ENCODE results near the gene PRKCQ. TPM values are rescaled to one million over a fixed set of nuclear protein-coding genes. Genes with fewer than 3 reads are reported as not detected.

PRKCQ gene
- total and polyA plus RNA-seq, 3 experiments from 2014 or later, result 44.1 to 55.3 (median 46.7) TPM

DNA sequence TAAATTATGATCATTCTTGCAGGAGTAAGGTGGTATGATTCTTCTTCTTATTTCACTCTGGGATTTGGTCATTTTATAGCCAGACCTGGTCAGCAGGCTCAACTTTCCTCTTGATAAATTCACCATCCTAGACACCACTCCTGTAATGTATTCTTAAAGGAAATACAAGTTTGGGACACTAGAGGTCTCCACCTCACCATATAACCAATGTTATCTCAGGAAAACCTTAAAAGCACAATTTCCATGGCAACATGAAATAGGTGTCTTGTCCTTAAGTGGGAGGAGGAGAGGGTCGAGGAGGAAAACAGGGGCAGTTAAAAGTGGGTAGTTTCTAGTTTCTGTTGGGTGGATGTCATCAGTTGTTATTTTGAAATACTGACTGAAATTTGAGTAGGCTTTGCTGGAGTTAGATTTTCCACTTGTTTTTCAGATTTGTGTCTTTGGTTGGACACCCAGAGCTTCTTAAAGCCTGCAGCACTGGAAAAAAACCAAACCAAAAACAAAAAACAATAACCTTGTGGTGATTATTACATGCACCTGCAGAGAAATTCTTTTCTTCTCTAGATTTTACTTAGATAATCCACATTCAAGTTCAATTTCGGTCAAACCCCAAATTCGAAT lies 163.1 kb downstream of the PRKCQ start:
- H3K27me3 Mint-ChIP-seq, result no peaks in the 10 kb centered on the region
- no peaks in the 10 kb centered on the region for H3K4me1 Mint-ChIP-seq
- peak in 2 of 5 donors; percentile 39 to 49 for DNase-seq
- no peak overlapping the region for H3K27ac Mint-ChIP-seq
- Histone ChIP-seq H3K9me3 (ENCODE audit: low read length) (no peaks in the 10 kb centered on the region), H3K27me3 (ENCODE audit: insufficient read depth, low read length, poor library complexity, severe bottlenecking) (no peaks in the 10 kb centered on the region), H3K4me1 (ENCODE audit: insufficient read depth, low read length) (no peaks in the 10 kb centered on the region), H3K27ac (ENCODE audit: low read depth, low read length) (no peak overlapping the region), H3K4me3 (ENCODE audit: low read length) (no peak overlapping the region), H3K36me3 (ENCODE audit: insufficient read depth, low read length) (no peaks in the 10 kb centered on the region)
- ChIA-PET POLR2A (no interaction called here), CTCF (interaction anchor here (1.0 to 1.5 kb wide), 4 partner anchors 10 to 260 kb away, joined by 3 to 5 read pairs (median 3); no protein-coding TSS in a partner anchor)
- H3K36me3 Mint-ChIP-seq, result peaks cover 0 to 4% (median 2%) of the 10 kb centered on the region in 3 donors
- no peak overlapping the region for H3K4me3 Mint-ChIP-seq
- no peaks in the 10 kb centered on the region for H3K9me3 Mint-ChIP-seq

DNA sequence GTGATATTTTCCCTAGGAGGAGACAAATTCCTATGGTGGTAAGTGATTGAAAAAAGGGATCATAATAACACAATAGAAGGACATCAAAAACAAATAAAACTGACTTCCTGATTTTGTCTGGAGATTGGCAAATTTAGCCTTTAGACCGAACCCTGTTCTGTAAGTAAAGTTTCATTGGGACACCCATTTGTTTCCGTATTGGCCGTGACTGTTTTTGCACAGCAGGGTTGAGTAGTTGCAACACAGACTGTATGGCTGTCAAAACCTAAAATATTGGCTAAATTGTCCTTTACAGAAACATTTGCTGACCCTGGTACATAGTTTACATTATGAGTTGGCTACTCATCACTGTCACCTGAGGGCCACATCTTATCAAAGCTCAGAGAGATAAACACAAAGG lies 168.6 kb downstream of the PRKCQ start:
- DNase-seq, result no peak
- Histone ChIP-seq H3K4me3 (ENCODE audit: low read length) (no peak overlapping the region), H3K36me3 (ENCODE audit: insufficient read depth, low read length) (no peaks in the 10 kb centered on the region), H3K27ac (ENCODE audit: low read depth, low read length) (no peak overlapping the region), H3K9me3 (ENCODE audit: low read length) (no peaks in the 10 kb centered on the region), H3K27me3 (ENCODE audit: insufficient read depth, low read length, poor library complexity, severe bottlenecking) (no peaks in the 10 kb centered on the region), H3K4me1 (ENCODE audit: insufficient read depth, low read length) (peaks cover 26% of the 10 kb centered on the region)
- CTCF ChIA-PET, result interaction anchor here (0.7 to 4.6 kb wide), 8 partner anchors 10 to 307 kb away, joined by 3 to 38 read pairs (median 3); partner anchors contain the start of gene PFKFB3
- peaks cover 26 to 45% (median 42%) of the 10 kb centered on the region in 3 donors for H3K4me1 Mint-ChIP-seq
- no peak overlapping the region for H3K4me3 Mint-ChIP-seq
- H3K27ac Mint-ChIP-seq, result peak overlapping the region in 4 of 8 donors; percentile 52 to 97 (median 72)
- POLR2A ChIA-PET, result interaction anchor here (0.6 to 1.6 kb wide), 2 partner anchors 63 to 440 kb away, joined by 3 to 5 read pairs; no protein-coding TSS in a partner anchor
- H3K36me3 Mint-ChIP-seq, result peaks cover 0 to 4% (median 2%) of the 10 kb centered on the region in 3 donors
- peaks cover 0 to 1% of the 10 kb centered on the region in 2 donors for H3K27me3 Mint-ChIP-seq
- H3K9me3 Mint-ChIP-seq, result no peaks in the 10 kb centered on the region

DNA sequence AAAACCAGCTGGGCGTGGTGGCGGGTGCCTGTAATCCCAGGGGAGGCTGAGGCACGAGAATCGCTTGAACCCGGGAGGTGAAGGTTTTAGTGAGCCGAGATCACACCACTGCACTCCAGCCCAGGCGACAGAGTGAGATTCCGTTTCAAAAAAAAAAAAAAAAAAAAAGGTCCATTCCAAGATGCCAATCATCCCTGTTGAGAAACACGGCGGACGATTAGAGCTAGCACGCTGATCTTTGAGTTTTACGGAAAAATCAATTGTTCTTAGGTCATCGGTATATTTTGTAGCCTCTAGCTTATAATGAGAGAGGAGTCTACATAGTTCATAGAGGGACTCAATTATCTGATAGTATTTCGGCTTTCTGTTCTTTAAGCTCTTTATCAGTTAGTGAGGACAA lies 169.2 kb downstream of the PRKCQ start:
- Mint-ChIP-seq H3K4me3 (peak overlapping the region in 6 of 7 donors; percentile 63 to 83 (median 80)), H3K36me3 (peaks cover 0 to 4% (median 2%) of the 10 kb centered on the region in 3 donors), H3K9me3 (no peaks in the 10 kb centered on the region), H3K27ac (peak overlapping the region; percentile 94 to 98 (median 96)), H3K4me1 (peaks cover 26 to 50% (median 46%) of the 10 kb centered on the region in 3 donors), H3K27me3 (peaks cover 0 to 1% of the 10 kb centered on the region in 2 donors)
- Histone ChIP-seq H3K9me3 (ENCODE audit: low read length) (no peaks in the 10 kb centered on the region), H3K27me3 (ENCODE audit: insufficient read depth, low read length, poor library complexity, severe bottlenecking) (no peaks in the 10 kb centered on the region), H3K4me1 (ENCODE audit: insufficient read depth, low read length) (peaks cover 29% of the 10 kb centered on the region), H3K36me3 (ENCODE audit: insufficient read depth, low read length) (no peaks in the 10 kb centered on the region), H3K4me3 (ENCODE audit: low read length) (no peak overlapping the region), H3K27ac (ENCODE audit: low read depth, low read length) (peak overlapping the region; percentile 52)
- POLR2A ChIA-PET, result interaction anchor here (0.6 to 1.7 kb wide), 7 partner anchors 62 to 440 kb away, joined by 3 to 11 read pairs (median 5); partner anchors contain the start of gene PFKFB3
- no peak for DNase-seq
- CTCF ChIA-PET, result interaction anchor here (0.7 to 4.6 kb wide), 16 partner anchors 10 to 360 kb away, joined by 3 to 38 read pairs (median 5); partner anchors contain the start of gene PFKFB3

DNA sequence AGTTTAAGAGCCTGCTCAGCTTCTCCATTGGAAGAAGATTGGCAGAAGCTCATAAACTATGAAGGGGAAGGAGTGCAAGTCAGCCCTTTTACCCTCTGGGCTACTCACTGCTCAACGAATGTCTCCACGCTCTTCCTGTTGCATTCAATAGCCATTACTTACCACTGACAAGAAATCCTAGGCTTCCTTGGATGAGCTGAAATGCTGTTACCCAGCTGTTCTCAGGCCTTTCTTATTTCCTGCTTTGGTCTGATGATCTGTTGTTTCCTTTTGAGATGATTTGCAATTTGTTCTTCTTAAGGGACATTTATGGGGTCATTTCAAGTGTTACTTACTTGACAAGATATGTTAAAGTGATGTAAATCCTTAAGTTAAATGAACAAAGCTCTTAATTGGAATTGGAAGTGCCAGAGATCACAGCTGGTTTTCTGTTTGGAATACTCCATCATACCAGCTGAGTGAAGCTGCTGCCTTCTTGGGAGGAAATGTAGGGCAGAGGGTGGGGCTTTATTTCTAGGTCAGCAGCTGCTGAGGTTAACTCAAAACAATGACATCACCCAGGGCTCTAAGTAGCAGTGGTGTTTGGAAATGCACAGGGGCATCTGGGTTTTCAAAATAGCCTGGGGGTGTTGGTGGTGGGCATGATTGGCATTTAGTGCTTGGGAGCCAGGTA lies 170.0 kb downstream of the PRKCQ start:
- Histone ChIP-seq H3K27ac (ENCODE audit: low read depth, low read length) (peak overlapping the region; percentile 52), H3K27me3 (ENCODE audit: insufficient read depth, low read length, poor library complexity, severe bottlenecking) (no peaks in the 10 kb centered on the region), H3K9me3 (ENCODE audit: low read length) (no peaks in the 10 kb centered on the region), H3K4me1 (ENCODE audit: insufficient read depth, low read length) (peaks cover 29% of the 10 kb centered on the region), H3K36me3 (ENCODE audit: insufficient read depth, low read length) (no peaks in the 10 kb centered on the region), H3K4me3 (ENCODE audit: low read length) (peak overlapping the region; percentile 16)
- Mint-ChIP-seq H3K36me3 (peaks cover 0 to 4% (median 2%) of the 10 kb centered on the region in 3 donors), H3K27me3 (peaks cover 0 to 1% of the 10 kb centered on the region in 2 donors), H3K4me3 (peak overlapping the region; percentile 63 to 83 (median 79)), H3K4me1 (peaks cover 26 to 50% (median 46%) of the 10 kb centered on the region in 3 donors), H3K9me3 (no peaks in the 10 kb centered on the region), H3K27ac (peak overlapping the region; percentile 94 to 98 (median 96))
- ChIA-PET POLR2A (interaction anchor here (0.7 to 1.7 kb wide), 9 partner anchors 8 to 247 kb away, joined by 3 to 11 read pairs (median 5); partner anchors contain the start of gene PFKFB3), CTCF (interaction anchor here (0.8 to 4.6 kb wide), 21 partner anchors 9 to 396 kb away, joined by 3 to 38 read pairs (median 5); partner anchors contain the start of gene PFKFB3)
- peak; percentile 30 to 76 (median 47) for DNase-seq

DNA sequence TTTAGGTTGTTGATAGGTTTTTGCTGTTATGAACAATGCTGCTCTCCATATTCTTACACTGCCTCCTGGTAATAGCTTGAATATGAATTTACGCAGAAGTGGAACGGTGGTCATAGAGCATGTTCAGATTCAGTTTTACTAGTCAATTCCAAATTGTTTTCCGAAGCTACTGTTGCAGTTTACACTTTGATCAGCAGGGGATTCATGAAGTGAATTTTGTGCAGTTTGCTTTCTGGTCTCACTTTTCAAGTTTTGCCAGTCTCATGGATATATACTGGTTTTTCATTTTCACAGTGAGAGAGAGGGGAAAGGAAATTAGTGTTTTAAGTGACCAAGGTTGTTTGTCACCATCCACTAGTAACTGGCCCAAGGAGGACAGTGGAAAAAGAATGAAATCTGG lies 171.3 kb downstream of the PRKCQ start:
- ChIA-PET POLR2A (interaction anchor here (0.6 kb wide), 1 partner anchor 174 kb away, joined by 3 read pairs; no protein-coding TSS in a partner anchor), CTCF (interaction anchor here (1.4 to 4.6 kb wide), 6 partner anchors 8 to 395 kb away, joined by 6 to 38 read pairs (median 16); partner anchors contain the start of gene PFKFB3)
- Mint-ChIP-seq H3K4me1 (peaks cover 26 to 50% (median 46%) of the 10 kb centered on the region in 3 donors), H3K36me3 (peaks cover 0 to 2% (median 1%) of the 10 kb centered on the region in 3 donors), H3K4me3 (peak overlapping the region in 3 of 7 donors; percentile 40 to 58 (median 52)), H3K27me3 (peaks cover 0 to 1% of the 10 kb centered on the region in 2 donors), H3K9me3 (no peaks in the 10 kb centered on the region), H3K27ac (peak overlapping the region; percentile 4 to 87 (median 57))
- no peaks in the 10 kb centered on the region for H3K36me3 ChIP-seq (ENCODE audit: insufficient read depth, low read length)
- no peak overlapping the region for H3K4me3 ChIP-seq (ENCODE audit: low read length)
- DNase-seq, result no peak
- H3K4me1 ChIP-seq (ENCODE audit: insufficient read depth, low read length), result peaks cover 29% of the 10 kb centered on the region
- H3K9me3 ChIP-seq (ENCODE audit: low read length), result no peaks in the 10 kb centered on the region
- no peak overlapping the region for H3K27ac ChIP-seq (ENCODE audit: low read depth, low read length)
- H3K27me3 ChIP-seq (ENCODE audit: insufficient read depth, low read length, poor library complexity, severe bottlenecking), result no peaks in the 10 kb centered on the region

DNA sequence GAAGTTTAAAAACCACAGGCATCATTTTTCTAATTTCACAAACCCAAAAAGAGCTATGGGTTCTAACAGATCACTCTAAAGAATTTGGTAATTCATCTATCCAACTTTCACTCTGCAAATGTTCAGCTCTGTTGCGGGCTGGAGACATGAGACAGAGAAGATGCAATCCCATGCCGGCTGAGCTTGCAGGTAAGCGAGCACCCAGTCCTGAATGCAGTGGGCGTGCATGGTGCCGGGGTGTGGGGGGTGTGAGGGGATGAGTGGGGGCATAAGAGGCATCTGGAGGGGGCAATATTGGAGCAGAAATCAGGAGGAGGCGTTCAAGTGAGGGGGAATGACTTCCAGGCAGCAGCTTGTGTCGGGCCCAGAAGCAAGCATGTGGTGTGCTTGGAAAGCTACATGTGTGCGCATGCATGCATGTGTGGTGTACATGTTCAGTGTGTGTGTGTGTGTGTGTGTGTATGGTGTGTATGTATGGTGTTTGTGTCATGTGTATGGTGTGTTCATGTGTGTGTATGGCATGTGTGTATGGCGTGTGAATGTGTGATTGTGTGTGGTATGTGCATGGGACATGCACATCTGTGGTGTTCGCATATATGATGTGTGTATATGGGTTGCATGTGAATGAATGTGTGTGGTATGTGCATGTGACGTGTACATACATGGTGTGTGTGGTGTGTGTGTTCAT lies 172.9 kb downstream of the PRKCQ start:
- H3K27ac ChIP-seq (ENCODE audit: low read depth, low read length), result no peak overlapping the region
- no peaks in the 10 kb centered on the region for H3K9me3 Mint-ChIP-seq
- H3K4me1 ChIP-seq (ENCODE audit: insufficient read depth, low read length), result peaks cover 29% of the 10 kb centered on the region
- H3K4me3 Mint-ChIP-seq, result peak overlapping the region in 4 of 7 donors; percentile 43 to 64 (median 48)
- H3K27me3 Mint-ChIP-seq, result peaks cover 0 to 1% of the 10 kb centered on the region in 2 donors
- peaks cover 27 to 52% (median 46%) of the 10 kb centered on the region in 3 donors for H3K4me1 Mint-ChIP-seq
- no peak for DNase-seq
- peak overlapping the region in 4 of 8 donors; percentile 17 to 81 (median 68) for H3K27ac Mint-ChIP-seq
- no peaks in the 10 kb centered on the region for H3K36me3 ChIP-seq (ENCODE audit: insufficient read depth, low read length)
- no peaks in the 10 kb centered on the region for H3K27me3 ChIP-seq (ENCODE audit: insufficient read depth, low read length, poor library complexity, severe bottlenecking)
- H3K4me3 ChIP-seq (ENCODE audit: low read length), result no peak overlapping the region
- POLR2A ChIA-PET, result interaction anchor here (0.5 to 0.7 kb wide), 2 partner anchors 69 to 1592 kb away, joined by 5 to 7 read pairs; no protein-coding TSS in a partner anchor
- H3K9me3 ChIP-seq (ENCODE audit: low read length), result no peaks in the 10 kb centered on the region
- CTCF ChIA-PET, result interaction anchor here (0.9 to 3.3 kb wide), 13 partner anchors 9 to 321 kb away, joined by 3 to 50 read pairs (median 6); partner anchors contain the start of gene PFKFB3
- H3K36me3 Mint-ChIP-seq, result peaks cover 0 to 2% (median 0%) of the 10 kb centered on the region in 3 donors
